DND-41 (cell line): Measurements from ENCODE around the gene ADGRD2.

Source experiments
- EZH2 ChIP-seq: IDR thresholded peaks from 3 replicates; pipeline ENCODE4 v1.6.1; 2012; ENCODE audit warnings: borderline replicate concordance, low read depth, mild to moderate bottlenecking, moderate library complexity, low read length, inconsistent platforms; ENCODE audit not compliant: severe bottlenecking
- TF ChIP-seq, protein P1 (sequence below): IDR thresholded peaks from 2 replicates; pipeline ENCODE4 v1.5.1; 2012; ENCODE audit warnings: borderline replicate concordance, low read length, moderate library complexity, mild to moderate bottlenecking; ENCODE audit not compliant: poor library complexity, severe bottlenecking; ENCODE audit errors: extremely low read depth

DNA sequence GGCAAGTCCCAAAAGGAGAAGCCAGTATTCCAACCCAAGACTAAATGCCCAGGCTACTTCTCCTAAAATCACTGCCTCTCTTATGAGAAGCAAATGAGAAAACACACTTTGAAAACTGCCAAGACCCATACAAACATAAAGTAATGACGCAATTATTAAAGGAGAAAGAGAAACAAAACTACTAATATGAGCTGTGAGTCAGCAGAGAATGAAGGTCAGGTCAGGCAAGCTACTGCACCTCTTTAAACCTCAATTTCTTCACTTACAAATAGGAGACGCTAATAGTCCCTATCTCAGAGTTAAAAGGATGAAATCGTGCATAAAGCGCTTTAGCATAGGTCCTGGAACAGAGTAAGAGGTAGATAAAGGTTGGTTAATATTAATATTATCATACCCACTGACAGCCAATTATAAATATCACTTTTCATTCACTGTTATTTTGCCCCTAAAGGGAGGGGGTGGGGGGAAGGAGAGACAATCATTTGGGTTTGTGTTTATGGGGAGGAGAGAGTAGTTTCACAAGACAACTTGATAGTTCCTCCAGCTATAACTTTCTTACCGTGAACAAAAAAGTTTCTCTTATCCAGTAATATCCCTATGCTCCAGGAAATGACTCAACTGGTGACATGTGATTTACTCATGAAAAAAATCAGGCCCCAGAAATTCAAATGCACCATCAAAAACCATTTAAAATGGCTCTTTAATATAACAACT lies 38.6 kb upstream of the ADGRD2 start:
- TF ChIP-seq, protein P1, sequence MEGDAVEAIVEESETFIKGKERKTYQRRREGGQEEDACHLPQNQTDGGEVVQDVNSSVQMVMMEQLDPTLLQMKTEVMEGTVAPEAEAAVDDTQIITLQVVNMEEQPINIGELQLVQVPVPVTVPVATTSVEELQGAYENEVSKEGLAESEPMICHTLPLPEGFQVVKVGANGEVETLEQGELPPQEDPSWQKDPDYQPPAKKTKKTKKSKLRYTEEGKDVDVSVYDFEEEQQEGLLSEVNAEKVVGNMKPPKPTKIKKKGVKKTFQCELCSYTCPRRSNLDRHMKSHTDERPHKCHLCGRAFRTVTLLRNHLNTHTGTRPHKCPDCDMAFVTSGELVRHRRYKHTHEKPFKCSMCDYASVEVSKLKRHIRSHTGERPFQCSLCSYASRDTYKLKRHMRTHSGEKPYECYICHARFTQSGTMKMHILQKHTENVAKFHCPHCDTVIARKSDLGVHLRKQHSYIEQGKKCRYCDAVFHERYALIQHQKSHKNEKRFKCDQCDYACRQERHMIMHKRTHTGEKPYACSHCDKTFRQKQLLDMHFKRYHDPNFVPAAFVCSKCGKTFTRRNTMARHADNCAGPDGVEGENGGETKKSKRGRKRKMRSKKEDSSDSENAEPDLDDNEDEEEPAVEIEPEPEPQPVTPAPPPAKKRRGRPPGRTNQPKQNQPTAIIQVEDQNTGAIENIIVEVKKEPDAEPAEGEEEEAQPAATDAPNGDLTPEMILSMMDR: no peak
- TF ChIP-seq EZH2: no peak
